Astrocyte of the spinal cord (primary cell): ENCODE measurements around the gene SETD4.
A peak's percentile ranks its signal among the peaks of the same experiment; 100 is the strongest.

Source experiments
- DNase-seq: peaks from one replicate; pipeline ENCODE4 v3.0.0; 2011; ENCODE audit warnings: low read depth, low spot score
- H3K4me3 ChIP-seq: 2 replicates; pipeline ENCODE4 v1.5.1; 2011; ENCODE audit warnings: low read depth, mild to moderate bottlenecking, low read length, moderate library complexity
- in situ Hi-C: cut with HindIII; loops from 2 replicates; pipeline ENCODE4 v1.10.0; 2017; ENCODE audit warnings: low sequenced_read_pairs
- TF ChIP-seq, protein P1 (sequence below): IDR thresholded peaks from 2 replicates; pipeline ENCODE4 v1.5.1; 2012; ENCODE audit warnings: low read depth, mild to moderate bottlenecking, low read length, inconsistent platforms

The SETD4 gene

DNA sequence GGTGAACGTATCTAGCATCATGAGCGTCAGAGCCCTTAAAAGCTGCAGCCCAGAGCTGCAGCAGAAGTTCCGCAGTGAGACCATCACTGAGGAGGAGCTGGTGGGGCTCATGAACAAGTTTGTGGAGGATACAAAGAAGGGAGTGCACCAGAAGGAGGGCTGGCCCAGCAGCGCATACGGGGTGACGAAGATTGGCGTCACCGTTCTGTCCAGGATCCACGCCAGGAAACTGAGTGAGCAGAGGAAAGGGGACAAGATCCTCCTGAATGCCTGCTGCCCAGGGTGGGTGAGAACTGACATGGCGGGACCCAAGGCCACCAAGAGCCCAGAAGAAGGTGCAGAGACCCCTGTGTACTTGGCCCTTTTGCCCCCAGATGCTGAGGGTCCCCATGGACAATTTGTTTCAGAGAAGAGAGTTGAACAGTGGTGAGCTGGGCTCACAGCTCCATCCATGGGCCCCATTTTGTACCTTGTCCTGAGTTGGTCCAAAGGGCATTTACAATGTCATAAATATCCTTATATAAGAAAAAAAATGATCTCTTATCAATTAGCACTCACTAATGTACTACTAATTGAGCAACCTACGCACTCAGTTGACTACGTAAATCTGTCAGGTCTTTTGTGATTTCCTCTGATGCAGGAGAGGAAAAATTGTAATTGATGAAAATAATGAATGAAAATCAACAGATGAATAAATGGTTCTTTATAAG lies 12.3 kb upstream of the SETD4 start:
- TF ChIP-seq, protein P1, sequence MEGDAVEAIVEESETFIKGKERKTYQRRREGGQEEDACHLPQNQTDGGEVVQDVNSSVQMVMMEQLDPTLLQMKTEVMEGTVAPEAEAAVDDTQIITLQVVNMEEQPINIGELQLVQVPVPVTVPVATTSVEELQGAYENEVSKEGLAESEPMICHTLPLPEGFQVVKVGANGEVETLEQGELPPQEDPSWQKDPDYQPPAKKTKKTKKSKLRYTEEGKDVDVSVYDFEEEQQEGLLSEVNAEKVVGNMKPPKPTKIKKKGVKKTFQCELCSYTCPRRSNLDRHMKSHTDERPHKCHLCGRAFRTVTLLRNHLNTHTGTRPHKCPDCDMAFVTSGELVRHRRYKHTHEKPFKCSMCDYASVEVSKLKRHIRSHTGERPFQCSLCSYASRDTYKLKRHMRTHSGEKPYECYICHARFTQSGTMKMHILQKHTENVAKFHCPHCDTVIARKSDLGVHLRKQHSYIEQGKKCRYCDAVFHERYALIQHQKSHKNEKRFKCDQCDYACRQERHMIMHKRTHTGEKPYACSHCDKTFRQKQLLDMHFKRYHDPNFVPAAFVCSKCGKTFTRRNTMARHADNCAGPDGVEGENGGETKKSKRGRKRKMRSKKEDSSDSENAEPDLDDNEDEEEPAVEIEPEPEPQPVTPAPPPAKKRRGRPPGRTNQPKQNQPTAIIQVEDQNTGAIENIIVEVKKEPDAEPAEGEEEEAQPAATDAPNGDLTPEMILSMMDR = no peak
- in situ Hi-C loops = no loop called here
- no peak overlapping the region for H3K4me3 ChIP-seq
- DNase-seq = no peak

DNA sequence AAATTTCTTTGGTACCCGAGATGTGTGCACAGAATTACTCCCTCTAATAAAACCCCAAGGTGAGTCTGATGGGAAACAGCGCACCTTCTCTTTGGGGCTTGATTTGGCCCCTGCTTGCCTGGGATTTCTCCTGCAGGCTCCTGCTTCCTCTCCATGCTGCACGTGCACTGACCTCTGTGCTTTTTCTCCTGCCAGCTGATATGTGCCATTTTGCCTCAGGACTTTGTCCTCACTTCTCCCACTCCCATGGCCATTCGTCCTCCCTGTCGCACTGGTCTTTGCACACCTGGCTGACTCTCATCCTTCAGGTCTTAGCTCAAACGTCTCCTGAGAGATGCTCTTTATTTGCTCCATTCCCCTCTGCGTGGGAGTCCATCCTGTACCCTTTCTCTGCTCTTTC lies 10.7 kb upstream of the SETD4 start:
- DNase-seq = no peak
- in situ Hi-C loops = no loop called here
- TF ChIP-seq, protein P1 = no peak
- peak overlapping the region; percentile 7 for H3K4me3 ChIP-seq

DNA sequence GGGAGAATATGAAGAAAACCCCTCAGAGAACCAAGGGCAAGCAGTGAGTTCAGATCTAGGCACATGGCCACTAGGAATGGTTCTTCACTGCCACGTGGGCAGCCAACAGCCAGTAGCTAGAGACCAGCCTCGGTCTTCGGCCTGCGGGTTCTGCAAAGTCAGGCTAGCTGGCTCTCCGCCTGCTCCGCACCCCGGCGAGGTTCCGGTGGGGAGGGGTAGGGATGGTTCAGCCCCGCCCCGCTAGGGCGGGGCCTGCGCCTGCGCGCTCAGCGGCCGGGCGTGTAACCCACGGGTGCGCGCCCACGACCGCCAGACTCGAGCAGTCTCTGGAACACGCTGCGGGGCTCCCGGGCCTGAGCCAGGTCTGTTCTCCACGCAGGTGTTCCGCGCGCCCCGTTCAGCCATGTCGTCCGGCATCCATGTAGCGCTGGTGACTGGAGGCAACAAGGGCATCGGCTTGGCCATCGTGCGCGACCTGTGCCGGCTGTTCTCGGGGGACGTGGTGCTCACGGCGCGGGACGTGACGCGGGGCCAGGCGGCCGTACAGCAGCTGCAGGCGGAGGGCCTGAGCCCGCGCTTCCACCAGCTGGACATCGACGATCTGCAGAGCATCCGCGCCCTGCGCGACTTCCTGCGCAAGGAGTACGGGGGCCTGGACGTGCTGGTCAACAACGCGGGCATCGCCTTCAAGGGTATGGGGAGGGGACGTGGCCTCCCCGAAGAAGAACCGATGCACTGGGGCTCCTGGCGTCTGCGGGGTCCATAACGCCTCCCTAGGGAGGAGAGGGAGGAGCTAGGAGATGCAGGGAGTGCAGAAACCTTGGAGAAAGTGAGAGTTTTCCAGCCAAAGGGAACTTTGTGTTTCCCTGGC lies 9.6 kb upstream of the SETD4 start, which contains the start of gene CBR1:
Gene CBR1 (plus strand): TSS at position 312 of the 871 bp plus-strand sequence. CDS start 92 bp downstream, at position 404.
- peak within 1 kb of the TSS; percentile 76 for H3K4me3 ChIP-seq
- in situ Hi-C loops = no loop called here
- peak; percentile 95 for DNase-seq
- TF ChIP-seq, protein P1 = no peak

DNA sequence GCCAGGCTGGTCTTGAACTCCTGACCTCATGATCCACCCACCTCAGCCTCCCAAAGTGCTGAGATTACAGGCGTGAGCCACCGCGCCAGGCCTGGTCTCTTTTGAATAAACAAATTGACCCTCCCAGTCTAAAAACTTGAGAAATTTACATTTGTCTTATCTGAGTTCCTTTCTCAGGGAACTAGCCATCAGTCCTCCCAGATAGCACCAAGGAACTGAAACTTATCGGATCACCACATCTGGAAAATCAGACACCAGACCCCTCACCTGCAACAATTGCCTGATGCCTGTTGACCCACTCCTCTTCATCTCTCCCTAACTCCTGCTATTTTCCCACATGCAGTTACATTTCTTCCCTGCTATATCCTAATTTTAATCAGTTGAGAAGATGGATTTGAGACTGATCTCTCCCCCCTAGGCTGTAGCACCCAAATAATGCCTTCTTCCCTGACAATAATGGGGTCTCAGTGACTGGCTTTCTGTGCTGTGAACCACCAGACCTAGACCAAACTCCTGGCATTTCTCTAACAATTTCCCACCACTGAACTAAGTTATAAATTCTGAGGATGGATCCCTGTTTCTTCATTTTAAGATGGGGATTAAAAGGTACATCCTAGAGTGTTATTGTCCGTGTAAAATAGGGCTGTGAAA lies 8.5 kb upstream of the SETD4 start:
- no peak overlapping the region for H3K4me3 ChIP-seq
- TF ChIP-seq, protein P1 = no peak
- no peak for DNase-seq
- in situ Hi-C loops = no loop called here

DNA sequence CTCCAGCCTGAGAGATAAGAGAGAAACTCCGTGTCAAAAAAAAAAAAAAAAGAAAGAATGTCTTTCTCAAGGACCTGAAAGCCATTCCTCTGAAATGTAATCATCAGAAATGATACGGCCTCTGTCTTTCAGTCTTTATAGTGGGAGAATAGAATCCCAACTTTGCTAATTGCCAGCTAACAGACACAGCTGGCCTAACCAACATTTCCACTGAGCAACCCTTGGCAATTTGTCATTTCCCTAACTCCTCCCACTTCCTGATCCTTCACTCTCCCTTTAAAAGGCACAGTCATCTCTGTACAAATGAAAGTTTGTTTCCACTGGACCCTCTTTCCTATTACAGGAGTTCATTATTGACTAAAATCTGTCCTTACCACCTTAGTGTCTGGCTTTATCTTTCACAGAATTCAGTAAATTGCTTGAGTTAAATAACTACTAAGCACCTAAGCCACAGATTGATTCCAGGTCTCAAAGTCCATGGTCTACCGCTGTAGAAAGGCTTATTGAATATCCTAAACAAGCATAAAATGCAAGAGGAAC lies 5.2 kb upstream of the SETD4 start:
- H3K4me3 ChIP-seq = no peak overlapping the region
- TF ChIP-seq, protein P1 = no peak
- in situ Hi-C loops = no loop called here
- DNase-seq = peak; percentile 57

DNA sequence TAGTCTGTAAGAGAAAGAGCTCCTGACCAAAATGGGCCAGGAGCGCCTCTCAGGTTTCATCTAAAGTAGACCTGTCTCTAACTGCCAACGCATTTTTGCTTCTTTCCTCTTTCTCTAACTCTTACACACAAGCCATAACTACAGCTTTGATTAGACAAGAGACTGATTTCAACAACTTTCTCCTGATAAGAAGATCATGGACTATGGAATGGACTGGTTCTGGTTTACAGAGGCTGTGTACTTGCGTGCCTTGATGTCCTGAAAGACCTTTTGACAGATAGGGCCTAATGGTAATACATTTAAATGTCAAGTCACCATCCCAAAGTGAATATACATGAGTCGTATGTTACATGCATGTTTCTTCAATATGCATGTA lies 3.7 kb upstream of the SETD4 start:
- in situ Hi-C loops = no loop called here
- no peak overlapping the region for H3K4me3 ChIP-seq
- TF ChIP-seq, protein P1 = no peak
- no peak for DNase-seq
